Measurements from ENCODE around the gene TBC1D2. TPM values are rescaled to one million over a fixed set of nuclear protein-coding genes. Genes with fewer than 3 reads are reported as not detected.

The TBC1D2 gene
- total RNA-seq, 1 donor: 26.9 TPM

DNA sequence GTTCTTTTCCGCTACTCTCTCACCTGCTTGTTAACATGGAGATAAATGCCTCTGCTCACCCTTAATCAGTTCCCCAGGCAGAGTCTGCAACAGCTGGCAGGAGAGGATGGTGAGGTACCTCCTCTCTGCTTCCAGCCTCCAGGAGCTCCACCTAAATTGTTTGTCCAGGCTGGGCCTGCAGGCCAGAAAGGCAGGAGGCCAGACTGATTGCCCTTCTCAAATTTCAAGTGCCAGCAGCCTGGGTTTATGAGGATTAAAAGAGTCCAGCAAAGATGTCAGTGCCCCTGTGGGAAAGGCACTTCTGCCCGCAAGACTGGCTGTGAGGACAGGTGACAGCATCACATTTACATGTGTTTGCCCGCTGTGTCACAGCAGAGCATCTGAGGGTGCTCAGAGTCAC, 82.8 kb downstream of the TBC1D2 start:
- DNase-seq (ENCODE audit: low read depth in 2 of 3, low spot score in 2 of 3): no peak

DNA sequence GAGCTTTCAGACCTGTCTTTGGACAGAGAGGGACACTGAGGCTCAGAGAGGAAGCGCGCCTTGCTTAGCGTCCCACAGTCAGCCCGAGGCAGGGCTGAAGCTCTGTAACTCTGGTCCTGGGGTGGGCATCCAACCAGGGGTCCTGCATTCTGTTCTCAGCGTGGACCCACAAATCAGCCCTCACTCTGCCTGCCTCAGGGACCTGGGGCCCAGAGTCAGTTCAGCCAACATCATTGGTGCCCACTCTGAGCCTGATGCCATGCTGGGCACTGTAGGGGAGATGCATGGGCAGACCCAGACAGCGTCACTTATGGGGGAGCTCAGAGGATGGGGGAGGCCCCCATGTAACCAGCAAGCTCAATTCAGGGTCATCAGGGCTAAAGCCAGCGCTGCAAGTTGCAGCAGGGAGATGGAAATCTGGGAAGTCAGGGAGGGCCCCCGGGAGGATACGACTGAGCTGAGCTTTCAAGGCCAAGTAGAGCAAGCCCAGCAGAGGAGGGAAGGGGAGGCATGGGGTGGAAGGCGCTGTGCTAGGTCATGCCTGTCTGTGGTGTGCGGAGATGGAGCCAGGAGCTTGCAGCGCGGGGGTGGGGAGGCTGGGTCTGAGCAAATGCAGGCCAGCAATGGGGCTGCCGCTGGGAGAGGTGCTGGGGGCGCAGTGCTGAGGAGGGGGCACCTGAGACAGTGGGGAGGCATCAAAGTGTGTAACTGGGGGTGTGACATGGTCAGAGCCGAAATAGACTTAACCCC, 84.1 kb downstream of the TBC1D2 start:
- DNase-seq (ENCODE audit: low read depth in 2 of 3, low spot score in 2 of 3): no peak

DNA sequence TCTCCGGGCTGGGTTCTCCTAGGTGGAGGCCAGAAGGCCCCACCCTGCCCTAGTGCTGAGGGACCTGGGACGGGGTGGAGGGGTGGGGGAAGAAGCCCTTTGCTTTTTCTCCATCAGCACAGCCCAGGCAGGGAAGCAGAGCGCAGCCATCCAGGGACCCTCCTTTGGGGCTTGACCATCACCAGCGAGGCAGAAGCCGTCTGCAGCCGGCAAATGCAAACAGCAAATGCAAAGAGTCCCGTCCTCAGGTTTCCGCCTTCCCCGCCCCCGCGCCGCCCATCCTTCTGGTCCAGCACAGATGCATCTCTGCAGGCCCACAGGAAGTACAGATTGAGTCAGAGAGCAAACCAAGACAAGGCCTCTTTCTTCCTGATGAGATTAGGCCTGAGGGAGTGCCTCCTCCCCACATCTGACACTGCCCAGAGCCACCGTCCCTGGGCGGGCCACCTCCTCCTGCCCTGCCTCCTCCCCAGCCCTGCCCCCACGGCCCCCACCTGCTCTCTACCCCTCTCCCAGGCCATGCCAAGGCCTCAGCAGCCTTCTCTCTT, 86.4 kb downstream of the TBC1D2 start:
- no peak for DNase-seq (ENCODE audit: low read depth in 2 of 3, low spot score in 2 of 3)

DNA sequence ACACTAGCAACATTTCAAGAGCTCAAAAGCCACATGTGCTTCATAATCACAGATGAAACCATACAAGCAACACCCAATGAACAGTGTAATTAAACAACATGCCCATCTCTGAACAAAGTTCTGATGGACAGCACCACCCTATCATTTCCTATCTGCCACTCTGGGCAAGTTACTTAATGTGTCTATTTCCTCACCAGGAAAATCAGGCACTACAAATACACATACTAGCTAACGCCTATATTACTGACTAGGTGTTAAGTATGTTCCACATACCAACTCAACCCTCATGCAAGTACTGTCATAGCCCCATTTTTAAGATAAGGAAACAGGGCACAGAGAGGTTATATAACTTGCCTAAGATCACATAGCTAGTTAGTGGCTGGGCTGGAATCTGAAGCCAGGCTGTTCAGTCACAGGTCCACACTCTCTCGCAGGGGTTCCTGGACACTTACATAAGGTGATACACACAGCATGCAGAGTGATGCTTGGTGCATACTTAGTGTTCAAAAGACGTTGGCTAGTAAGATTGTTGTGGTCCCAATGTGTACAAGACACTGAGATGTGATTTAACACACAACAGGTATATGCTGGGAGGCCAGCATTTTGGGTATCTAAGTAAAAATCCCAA, 87.2 kb downstream of the TBC1D2 start:
- DNase-seq (ENCODE audit: low read depth in 2 of 3, low spot score in 2 of 3): no peak

DNA sequence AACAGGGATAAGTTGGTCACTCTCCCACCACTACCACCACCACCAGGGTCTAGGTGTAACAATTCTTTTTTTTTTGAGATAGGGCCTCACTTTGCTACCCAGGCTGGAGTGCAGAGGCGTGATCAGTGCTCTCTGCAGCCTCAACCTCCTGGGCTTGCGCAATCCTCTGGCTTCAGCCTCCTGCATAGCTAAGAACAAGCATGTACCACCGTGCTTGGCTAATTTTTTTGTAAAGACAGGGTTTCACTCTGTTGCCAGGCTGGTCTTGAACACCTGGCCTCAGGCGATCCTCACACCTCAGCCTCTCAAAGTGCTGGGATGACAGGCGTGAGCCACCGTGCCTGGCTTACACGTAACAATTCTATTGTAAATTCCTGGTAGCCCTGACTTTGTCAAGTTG, 90.5 kb downstream of the TBC1D2 start:
- no peak for DNase-seq (ENCODE audit: low read depth in 2 of 3, low spot score in 2 of 3)

DNA sequence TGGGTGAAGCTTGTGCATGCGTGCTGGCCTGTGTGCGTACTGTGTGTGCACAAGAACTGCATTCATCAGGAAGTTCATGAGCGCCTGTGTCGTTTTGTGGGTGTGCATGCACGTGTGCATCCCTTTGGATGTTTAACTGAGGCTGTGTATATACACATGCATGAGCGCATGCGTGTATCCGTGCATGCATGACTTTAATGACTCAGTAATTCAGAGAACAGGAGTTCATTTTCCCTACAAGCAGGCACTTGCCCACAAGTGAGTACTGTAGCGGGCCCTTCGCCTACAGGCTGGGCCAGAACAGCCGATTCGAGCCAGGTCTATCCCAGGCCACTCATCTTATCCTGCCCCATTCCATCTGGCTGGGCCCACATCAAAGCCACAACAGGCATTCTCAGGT, 92.8 kb downstream of the TBC1D2 start:
- no peak for DNase-seq (ENCODE audit: low read depth in 2 of 3, low spot score in 2 of 3)

DNA sequence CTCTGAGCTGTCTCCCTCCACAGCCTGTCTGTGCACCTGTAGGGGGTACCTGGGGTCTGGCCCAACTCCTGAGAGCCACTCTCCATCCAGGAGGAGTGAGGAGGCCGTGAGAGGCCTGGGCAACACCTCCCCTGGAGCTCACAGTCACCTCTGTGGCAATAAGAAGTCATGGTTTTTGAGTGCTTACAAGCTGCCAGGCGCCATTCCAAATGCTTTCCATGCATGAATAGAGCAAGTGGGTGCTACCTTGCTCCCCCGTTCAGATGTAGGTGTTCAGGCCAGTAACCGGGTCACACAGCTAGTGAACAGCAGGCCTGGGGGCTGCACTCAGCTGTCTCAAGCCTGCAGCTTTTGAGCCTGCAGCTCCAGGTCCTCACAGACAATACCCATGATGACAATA, 93.6 kb downstream of the TBC1D2 start:
- DNase-seq (ENCODE audit: low read depth in 2 of 3, low spot score in 2 of 3): no peak

DNA sequence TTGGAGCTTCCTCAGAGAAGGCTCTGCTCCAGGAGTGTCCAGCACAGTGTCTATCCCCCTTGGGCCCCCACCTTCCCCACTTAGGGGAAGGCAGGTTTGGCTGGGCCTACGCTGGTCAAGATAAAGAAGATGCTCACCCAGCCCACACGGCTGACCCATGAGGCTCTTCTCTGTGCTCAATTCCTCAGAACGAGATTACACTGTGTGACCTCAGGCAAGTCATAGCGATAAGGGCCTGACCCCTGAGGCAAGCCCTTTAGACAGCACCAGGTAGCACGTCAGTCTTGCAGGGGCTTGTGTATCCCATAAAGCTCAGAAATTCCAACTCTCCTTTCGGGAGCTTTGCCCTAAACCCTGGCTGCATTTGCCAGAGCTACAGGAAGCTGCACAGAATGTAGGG, 95.7 kb downstream of the TBC1D2 start:
- DNase-seq (ENCODE audit: low read depth in 2 of 3, low spot score in 2 of 3): no peak

DNA sequence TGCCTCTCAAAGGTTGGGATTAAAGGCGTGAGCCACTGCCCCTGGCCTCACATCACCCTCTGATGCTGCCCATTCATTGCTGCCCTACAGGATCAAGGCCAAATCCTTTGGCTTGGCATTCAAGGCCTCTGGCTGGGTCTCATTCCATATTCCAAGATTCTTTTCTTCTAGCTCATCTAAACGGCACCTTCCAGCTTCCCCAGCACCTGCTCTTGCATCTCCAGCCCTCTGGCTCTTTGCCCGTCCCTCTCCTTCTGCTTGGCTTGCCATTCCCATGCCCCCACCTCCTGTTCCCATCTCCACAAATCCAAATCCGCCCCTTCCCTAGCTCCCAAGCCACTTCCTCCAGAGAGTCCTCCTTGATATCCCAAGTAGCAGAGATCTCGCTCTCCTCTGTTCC, 96.1 kb downstream of the TBC1D2 start:
- no peak for DNase-seq (ENCODE audit: low read depth in 2 of 3, low spot score in 2 of 3)

DNA sequence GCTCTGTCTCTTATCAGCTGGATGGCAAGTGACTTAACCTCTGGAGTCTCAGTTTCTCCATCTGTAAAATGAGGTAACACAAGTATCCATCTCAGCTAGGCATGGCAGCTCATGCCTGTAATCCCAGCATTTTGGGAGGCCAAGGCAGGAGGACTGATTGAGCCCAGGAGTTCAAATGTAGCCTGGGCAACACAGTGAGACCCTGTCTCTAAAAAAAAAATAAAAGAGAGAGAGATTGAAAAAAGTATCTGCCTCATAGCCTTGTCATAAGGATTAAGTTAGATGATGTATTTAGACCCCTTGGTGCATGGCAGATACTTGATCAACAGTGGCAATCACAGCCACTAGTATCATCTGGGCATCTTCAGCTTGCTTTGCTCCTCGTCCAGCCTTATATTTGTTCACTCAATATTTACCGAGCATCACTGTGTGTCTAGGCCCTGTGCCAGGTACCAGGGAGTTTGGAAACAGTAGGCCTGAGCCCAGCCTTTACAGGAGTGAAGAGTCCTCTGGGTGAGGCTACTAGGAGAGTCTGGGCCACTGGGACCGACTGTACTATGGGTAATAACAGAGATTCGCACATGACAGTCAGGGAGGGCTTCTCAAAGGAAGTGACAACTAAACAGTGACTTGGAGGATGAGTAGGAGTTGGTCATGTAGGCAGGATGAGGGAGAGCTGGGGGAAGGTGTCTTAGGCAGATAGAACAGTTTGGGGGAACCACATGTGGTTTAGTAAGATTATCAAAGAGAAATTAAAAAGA, 97.2 kb downstream of the TBC1D2 start:
- no peak for DNase-seq (ENCODE audit: low read depth in 2 of 3, low spot score in 2 of 3)

DNA sequence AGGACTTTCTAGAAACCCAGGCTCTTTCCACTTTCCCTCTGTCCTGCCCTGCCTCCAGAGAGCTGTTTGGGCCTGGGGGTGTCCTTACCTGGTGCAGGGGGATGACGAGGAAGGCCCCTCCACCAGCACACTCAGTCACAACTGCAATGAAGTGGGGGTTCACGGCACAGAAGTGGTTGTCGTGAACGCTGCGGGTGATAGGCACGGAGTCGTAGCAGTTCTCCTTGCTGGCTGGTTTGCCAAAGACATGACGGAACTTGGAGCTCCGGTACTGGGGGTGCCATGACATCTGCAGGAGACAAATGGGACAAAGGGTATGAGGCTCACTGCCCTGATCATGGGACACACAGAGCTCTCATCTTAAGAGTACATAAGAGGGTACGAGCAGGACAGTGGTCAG, 98.1 kb downstream of the TBC1D2 start:
- DNase-seq (ENCODE audit: low read depth in 2 of 3, low spot score in 2 of 3): no peak

DNA sequence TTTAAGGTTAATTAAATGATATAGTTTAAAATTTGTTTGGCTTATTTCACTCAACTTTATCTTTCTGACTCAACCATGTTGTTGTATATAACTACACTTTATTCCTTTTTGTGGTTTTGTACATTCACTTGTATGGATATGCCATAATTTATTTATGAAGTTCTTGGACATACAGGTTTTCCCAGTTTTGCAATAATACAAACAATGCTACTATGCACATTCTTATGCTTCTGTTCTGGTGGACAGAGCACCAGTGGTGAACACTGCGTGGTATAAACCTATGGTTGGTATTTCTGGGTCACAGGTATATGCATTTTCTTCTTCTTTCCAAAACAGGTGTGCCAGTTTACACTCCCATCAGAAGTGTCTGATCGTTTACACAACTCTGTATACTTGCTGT, 100.8 kb downstream of the TBC1D2 start:
- DNase-seq (ENCODE audit: low read depth in 2 of 3, low spot score in 2 of 3): no peak

DNA sequence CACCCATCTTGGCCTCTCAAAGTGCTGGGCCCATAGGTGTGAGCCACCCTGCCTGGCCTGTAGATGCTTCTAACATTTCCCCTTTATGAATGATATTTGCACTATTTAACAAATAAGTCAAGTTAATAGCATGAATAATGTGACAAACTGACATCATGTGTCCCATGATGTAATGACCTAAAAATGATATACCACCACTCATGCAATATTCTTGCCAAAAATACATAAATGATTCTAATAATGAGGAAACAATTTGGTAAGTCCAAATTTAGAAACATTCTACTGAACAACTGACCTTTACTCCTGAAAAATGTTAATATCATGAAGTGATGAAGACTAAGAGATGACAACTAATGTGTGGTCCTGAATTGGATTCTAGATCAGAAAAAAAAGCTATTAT, 102.9 kb downstream of the TBC1D2 start:
- no peak for DNase-seq (ENCODE audit: low read depth in 2 of 3, low spot score in 2 of 3)

DNA sequence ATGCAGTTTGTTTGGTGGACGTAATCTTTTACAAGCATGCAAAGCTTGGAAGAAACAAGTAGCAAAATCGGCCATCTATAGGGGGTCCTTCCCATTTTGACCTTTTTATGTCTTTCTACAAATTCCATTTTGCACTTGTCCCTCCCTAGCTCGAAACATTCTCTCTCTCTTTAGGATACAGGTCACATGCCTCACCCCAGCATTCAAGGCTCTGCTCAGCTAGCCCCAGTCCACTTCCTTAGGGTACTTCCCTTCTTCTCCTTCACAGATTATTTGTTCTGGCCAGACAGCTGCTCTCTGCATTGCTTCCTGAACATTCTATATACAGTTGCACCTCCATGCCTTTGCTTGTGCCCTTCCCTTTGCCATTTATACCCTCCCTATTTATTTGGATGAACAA, 104.7 kb downstream of the TBC1D2 start:
- DNase-seq (ENCODE audit: low read depth in 2 of 3, low spot score in 2 of 3): no peak

DNA sequence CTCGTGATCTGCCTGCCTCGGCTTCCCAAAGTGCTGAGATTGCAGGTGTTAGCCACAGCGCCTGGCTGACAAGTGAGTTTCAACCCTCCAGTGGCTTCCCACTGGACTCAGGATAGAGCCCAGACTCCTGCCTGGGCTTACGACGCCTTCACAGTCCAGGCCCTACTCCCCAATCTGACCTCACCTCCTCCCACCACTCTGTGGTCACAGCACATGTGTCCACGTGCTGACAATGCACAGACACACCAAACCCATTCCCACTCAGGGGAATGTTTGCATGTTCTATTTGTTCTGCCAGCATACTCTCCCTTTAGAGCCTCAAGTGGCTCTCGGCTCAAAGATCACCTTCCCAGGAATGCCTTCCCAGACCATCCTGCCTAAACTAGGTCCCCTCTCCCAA, 105.3 kb downstream of the TBC1D2 start:
- no peak for DNase-seq (ENCODE audit: low read depth in 2 of 3, low spot score in 2 of 3)

DNA sequence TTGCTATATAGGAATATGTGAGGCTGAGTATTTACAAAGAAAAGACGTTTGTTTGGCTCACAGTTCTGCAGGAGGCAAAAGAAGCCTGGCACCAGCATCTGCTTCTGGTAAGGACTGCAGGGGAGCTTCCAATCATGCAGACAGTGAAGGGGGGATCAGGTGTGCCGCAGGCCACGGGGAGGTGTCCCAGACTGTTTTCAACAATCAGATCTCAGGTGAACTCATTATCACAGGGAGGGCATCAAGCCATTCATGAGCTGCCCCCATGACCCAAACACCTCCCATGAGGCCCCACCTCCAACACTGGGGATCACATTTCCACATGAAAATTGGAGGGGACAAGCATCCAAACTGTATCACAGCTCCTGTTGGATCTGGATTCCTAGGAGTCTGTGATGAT, 106.0 kb downstream of the TBC1D2 start:
- DNase-seq (ENCODE audit: low read depth in 2 of 3, low spot score in 2 of 3): no peak

Small RNA genes lying within 50 kb of the gene (small RNA-seq; reads per million reads assigned to genes)
- not detected for gene MIR6854

Other genes with a start within 250 kb of the TBC1D2 start
- gene NANS, start 198.9 kb downstream of the TBC1D2 start, total RNA-seq: 80.8 TPM
- gene TRIM14, start 136.4 kb downstream of the TBC1D2 start, total RNA-seq: 33.4 TPM
- gene CORO2A, start 63.0 kb downstream of the TBC1D2 start, total RNA-seq: 3.5 TPM

Data from hematopoietic multipotent progenitor cell (in vitro differentiated cells).